ENCODE data around the gene SERGEF. TPM values are rescaled to one million over a fixed set of nuclear protein-coding genes. Genes with fewer than 3 reads are reported as not detected.
A peak's percentile ranks its signal among the peaks of the same experiment; 100 is the strongest.

The SERGEF gene
- total RNA-seq, 2 donors from 2014 or later = 27.3 to 32.0 TPM

GRCh38 chr11:17760102-17761029 lies 252.5 kb downstream of the SERGEF start:
- Histone ChIP-seq H3K4me3 (no peak overlapping the region), H3K27me3 (replicated peaks; ENCODE audit: insufficient read depth) (no peaks in the 10 kb centered on the region), H3K27ac (no peak overlapping the region), H3K36me3 (no peaks in the 10 kb centered on the region), H3K4me1 (ENCODE audit: control insufficient read depth in 1 of 2, low read depth in 2 of 2) (no peaks in the 10 kb centered on the region), H3K9me3 (no peaks in the 10 kb centered on the region)
- ATAC-seq (ENCODE audit: insufficient number of reproducible peaks, low FRiP score, low read depth) (no peak), DNase-seq (ENCODE audit: low spot score) (no peak)
- TF ChIP-seq CTCF (IDR thresholded peaks at IDR 0.05) = peak; percentile 25

GRCh38 chr11:17755891-17756290 lies 257.0 kb downstream of the SERGEF start:
- no peak for TF ChIP-seq CTCF (IDR thresholded peaks at IDR 0.05)
- ATAC-seq (ENCODE audit: insufficient number of reproducible peaks, low FRiP score, low read depth) (no peak), DNase-seq (ENCODE audit: low spot score) (no peak)
- no peaks in the 10 kb centered on the region for H3K4me1 ChIP-seq (ENCODE audit: control insufficient read depth in 1 of 2, low read depth in 2 of 2)
- no peaks in the 10 kb centered on the region for H3K27me3 ChIP-seq (replicated peaks; ENCODE audit: insufficient read depth)
- no peak overlapping the region for H3K27ac ChIP-seq
- H3K4me3 ChIP-seq = no peak overlapping the region
- no peaks in the 10 kb centered on the region for H3K9me3 ChIP-seq
- no peaks in the 10 kb centered on the region for H3K36me3 ChIP-seq

GRCh38 chr11:17753641-17754040 lies 259.2 kb downstream of the SERGEF start:
- TF ChIP-seq CTCF (IDR thresholded peaks at IDR 0.05) = no peak

GRCh38 chr11:17753153-17753552 lies 259.7 kb downstream of the SERGEF start:
- Histone ChIP-seq H3K27me3 (replicated peaks; ENCODE audit: insufficient read depth) (no peaks in the 10 kb centered on the region), H3K36me3 (no peaks in the 10 kb centered on the region), H3K4me1 (ENCODE audit: control insufficient read depth in 1 of 2, low read depth in 2 of 2) (no peaks in the 10 kb centered on the region), H3K27ac (no peak overlapping the region), H3K9me3 (no peaks in the 10 kb centered on the region), H3K4me3 (no peak overlapping the region)
- DNase-seq (ENCODE audit: low spot score) = no peak
- TF ChIP-seq CTCF (IDR thresholded peaks at IDR 0.05) = no peak
- ATAC-seq (ENCODE audit: insufficient number of reproducible peaks, low FRiP score, low read depth) = no peak

More at GRCh38 chr11:17753641-17754040, 259.2 kb downstream of the SERGEF start:
- H3K27ac ChIP-seq = no peak overlapping the region
- no peak for ATAC-seq (ENCODE audit: insufficient number of reproducible peaks, low FRiP score, low read depth)
- no peak for DNase-seq (ENCODE audit: low spot score)
- no peaks in the 10 kb centered on the region for H3K27me3 ChIP-seq (replicated peaks; ENCODE audit: insufficient read depth)
- no peaks in the 10 kb centered on the region for H3K4me1 ChIP-seq (ENCODE audit: control insufficient read depth in 1 of 2, low read depth in 2 of 2)
- H3K4me3 ChIP-seq = no peak overlapping the region
- no peaks in the 10 kb centered on the region for H3K9me3 ChIP-seq
- H3K36me3 ChIP-seq = no peaks in the 10 kb centered on the region

GRCh38 chr11:17752144-17752543 lies 260.7 kb downstream of the SERGEF start:
- Histone ChIP-seq H3K4me1 (ENCODE audit: control insufficient read depth in 1 of 2, low read depth in 2 of 2) (no peaks in the 10 kb centered on the region), H3K36me3 (no peaks in the 10 kb centered on the region), H3K9me3 (no peaks in the 10 kb centered on the region), H3K27me3 (replicated peaks; ENCODE audit: insufficient read depth) (no peaks in the 10 kb centered on the region), H3K27ac (no peak overlapping the region), H3K4me3 (no peak overlapping the region)
- TF ChIP-seq CTCF (IDR thresholded peaks at IDR 0.05) = no peak
- ATAC-seq (ENCODE audit: insufficient number of reproducible peaks, low FRiP score, low read depth) (no peak), DNase-seq (ENCODE audit: low spot score) (no peak)

Measured in thoracic aorta (tissue), 2 donors.